ENCODE measurements around the gene CDK8.

The CDK8 gene

GRCh38 chr13:26262156-26262555 is 8.2 kb downstream of the CDK8 start:
- H3K79me2 ChIP-seq (ENCODE audit: low read length) = peaks cover 100% of the 10 kb centered on the region

GRCh38 chr13:26266311-26266710 is 12.4 kb downstream of the CDK8 start:
- TF ChIP-seq EZH2phosphoT487 (IDR thresholded peaks at IDR 0.05; ENCODE audit: low read depth) = no peak
- TF ChIP-seq, protein P1, sequence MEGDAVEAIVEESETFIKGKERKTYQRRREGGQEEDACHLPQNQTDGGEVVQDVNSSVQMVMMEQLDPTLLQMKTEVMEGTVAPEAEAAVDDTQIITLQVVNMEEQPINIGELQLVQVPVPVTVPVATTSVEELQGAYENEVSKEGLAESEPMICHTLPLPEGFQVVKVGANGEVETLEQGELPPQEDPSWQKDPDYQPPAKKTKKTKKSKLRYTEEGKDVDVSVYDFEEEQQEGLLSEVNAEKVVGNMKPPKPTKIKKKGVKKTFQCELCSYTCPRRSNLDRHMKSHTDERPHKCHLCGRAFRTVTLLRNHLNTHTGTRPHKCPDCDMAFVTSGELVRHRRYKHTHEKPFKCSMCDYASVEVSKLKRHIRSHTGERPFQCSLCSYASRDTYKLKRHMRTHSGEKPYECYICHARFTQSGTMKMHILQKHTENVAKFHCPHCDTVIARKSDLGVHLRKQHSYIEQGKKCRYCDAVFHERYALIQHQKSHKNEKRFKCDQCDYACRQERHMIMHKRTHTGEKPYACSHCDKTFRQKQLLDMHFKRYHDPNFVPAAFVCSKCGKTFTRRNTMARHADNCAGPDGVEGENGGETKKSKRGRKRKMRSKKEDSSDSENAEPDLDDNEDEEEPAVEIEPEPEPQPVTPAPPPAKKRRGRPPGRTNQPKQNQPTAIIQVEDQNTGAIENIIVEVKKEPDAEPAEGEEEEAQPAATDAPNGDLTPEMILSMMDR (IDR thresholded peaks at IDR 0.05; ENCODE audit: low read depth, low read length) = no peak
- Histone ChIP-seq H3K27ac (ENCODE audit: low read length) (no peak overlapping the region), H2AFZ (ENCODE audit: low read depth, low read length) (no peak overlapping the region), H3K4me1 (ENCODE audit: low read length) (no peaks in the 10 kb centered on the region), H3K4me3 (ENCODE audit: low read length) (no peak overlapping the region), H3K79me2 (ENCODE audit: low read length) (peaks cover 98% of the 10 kb centered on the region), H3K9me3 (ENCODE audit: insufficient read depth, low read length) (no peaks in the 10 kb centered on the region), H3K9ac (ENCODE audit: low read length) (no peak overlapping the region), H3K36me3 (replicated peaks; ENCODE audit: low read depth, low read length) (no peaks in the 10 kb centered on the region), H4K20me1 (ENCODE audit: insufficient read depth, low read length) (peaks cover 55% of the 10 kb centered on the region), H3K27me3 (ENCODE audit: low read depth, low read length) (no peaks in the 10 kb centered on the region), H3K4me2 (ENCODE audit: low read length) (no peak overlapping the region)

More at GRCh38 chr13:26262156-26262555, 8.2 kb downstream of the CDK8 start:
- Histone ChIP-seq H3K36me3 (replicated peaks; ENCODE audit: low read depth, low read length) (no peaks in the 10 kb centered on the region), H3K27me3 (ENCODE audit: low read depth, low read length) (no peaks in the 10 kb centered on the region), H4K20me1 (ENCODE audit: insufficient read depth, low read length) (peaks cover 58% of the 10 kb centered on the region), H3K4me2 (ENCODE audit: low read length) (no peak overlapping the region), H3K9ac (ENCODE audit: low read length) (no peak overlapping the region), H3K4me1 (ENCODE audit: low read length) (peaks cover 4% of the 10 kb centered on the region), H3K4me3 (ENCODE audit: low read length) (no peak overlapping the region), H3K27ac (ENCODE audit: low read length) (no peak overlapping the region), H2AFZ (ENCODE audit: low read depth, low read length) (no peak overlapping the region), H3K9me3 (ENCODE audit: insufficient read depth, low read length) (no peaks in the 10 kb centered on the region)
- no peak for TF ChIP-seq EZH2phosphoT487 (IDR thresholded peaks at IDR 0.05; ENCODE audit: low read depth)
- TF ChIP-seq, protein P1 (IDR thresholded peaks at IDR 0.05; ENCODE audit: low read depth, low read length) = no peak

GRCh38 chr13:26270707-26271106 is 16.8 kb downstream of the CDK8 start:
- TF ChIP-seq EZH2phosphoT487 (IDR thresholded peaks at IDR 0.05; ENCODE audit: low read depth) = no peak
- TF ChIP-seq, protein P1 (IDR thresholded peaks at IDR 0.05; ENCODE audit: low read depth, low read length) = no peak
- Histone ChIP-seq H3K79me2 (ENCODE audit: low read length) (peaks cover 91% of the 10 kb centered on the region), H3K27ac (ENCODE audit: low read length) (no peak overlapping the region), H3K4me1 (ENCODE audit: low read length) (no peaks in the 10 kb centered on the region), H3K27me3 (ENCODE audit: low read depth, low read length) (no peaks in the 10 kb centered on the region), H3K9me3 (ENCODE audit: insufficient read depth, low read length) (no peaks in the 10 kb centered on the region), H3K4me3 (ENCODE audit: low read length) (no peak overlapping the region), H3K4me2 (ENCODE audit: low read length) (no peak overlapping the region), H4K20me1 (ENCODE audit: insufficient read depth, low read length) (peaks cover 41% of the 10 kb centered on the region), H3K9ac (ENCODE audit: low read length) (no peak overlapping the region), H3K36me3 (replicated peaks; ENCODE audit: low read depth, low read length) (no peaks in the 10 kb centered on the region), H2AFZ (ENCODE audit: low read depth, low read length) (no peak overlapping the region)

DNA sequence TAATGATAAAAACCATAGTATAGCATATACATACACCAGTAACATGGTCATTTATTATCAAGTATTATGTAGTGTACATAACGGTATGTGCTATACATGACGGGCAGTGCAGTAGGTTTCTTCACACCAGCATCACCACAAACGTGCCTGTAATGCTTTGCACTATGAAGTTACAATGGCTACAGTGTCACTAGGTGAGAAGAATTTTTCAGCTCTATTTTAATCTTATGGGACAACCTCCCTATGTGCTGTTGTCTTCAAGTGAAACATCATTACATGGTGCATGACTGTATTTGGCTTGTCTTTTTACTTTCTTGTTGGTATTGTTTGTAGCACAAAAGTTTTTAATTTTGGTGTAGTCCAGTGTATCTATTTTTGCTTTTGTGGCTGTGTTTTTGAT is 18.7 kb downstream of the CDK8 start:
- no peaks in the 10 kb centered on the region for H3K9me3 ChIP-seq (ENCODE audit: insufficient read depth, low read length)
- no peak overlapping the region for H3K4me3 ChIP-seq (ENCODE audit: low read length)
- H3K36me3 ChIP-seq (replicated peaks; ENCODE audit: low read depth, low read length) = no peaks in the 10 kb centered on the region
- no peaks in the 10 kb centered on the region for H3K4me1 ChIP-seq (ENCODE audit: low read length)
- peaks cover 84% of the 10 kb centered on the region for H3K79me2 ChIP-seq (ENCODE audit: low read length)
- H3K9ac ChIP-seq (ENCODE audit: low read length) = no peak overlapping the region
- no peak for TF ChIP-seq EZH2phosphoT487 (IDR thresholded peaks at IDR 0.05; ENCODE audit: low read depth)
- TF ChIP-seq, protein P1 (IDR thresholded peaks at IDR 0.05; ENCODE audit: low read depth, low read length) = no peak
- H3K4me2 ChIP-seq (ENCODE audit: low read length) = no peak overlapping the region
- no peak overlapping the region for H2AFZ ChIP-seq (ENCODE audit: low read depth, low read length)
- H3K27me3 ChIP-seq (ENCODE audit: low read depth, low read length) = no peaks in the 10 kb centered on the region
- H4K20me1 ChIP-seq (ENCODE audit: insufficient read depth, low read length) = peaks cover 36% of the 10 kb centered on the region
- H3K27ac ChIP-seq (ENCODE audit: low read length) = no peak overlapping the region
